ENCODE results near the gene SPOCK1. TPM values are rescaled to one million over a fixed set of nuclear protein-coding genes. Genes with fewer than 3 reads are reported as not detected.

SPOCK1 gene
- total RNA-seq, 1 donor from 2014 or later = 1.0 TPM

- DNase-seq = no peak
Observed at GRCh38 chr5:137216976-137217598, 282.0 kb downstream of the SPOCK1 start.

DNA sequence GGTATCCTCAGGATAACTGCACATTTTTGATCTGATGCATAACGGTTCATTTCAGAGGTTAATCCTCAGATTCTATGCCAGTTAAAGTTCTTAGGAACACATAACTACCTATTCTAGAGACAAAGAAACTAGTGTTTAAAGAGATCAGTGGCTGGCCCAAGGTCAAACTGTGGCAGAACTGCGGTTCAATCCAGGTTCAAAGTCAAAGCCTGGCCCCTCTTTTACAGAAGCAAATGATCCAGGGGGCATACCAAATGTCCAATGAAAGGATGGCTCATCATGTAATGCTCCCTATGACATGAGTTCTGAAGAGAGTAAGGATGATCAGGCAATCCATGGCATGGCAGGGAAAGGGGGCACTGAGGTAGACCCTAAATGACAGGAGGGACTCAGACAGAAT lies 283.3 kb downstream of the SPOCK1 start:
- DNase-seq = no peak

GRCh38 chr5:137215261-137215660 lies 283.9 kb downstream of the SPOCK1 start:
- no peak for DNase-seq

DNA sequence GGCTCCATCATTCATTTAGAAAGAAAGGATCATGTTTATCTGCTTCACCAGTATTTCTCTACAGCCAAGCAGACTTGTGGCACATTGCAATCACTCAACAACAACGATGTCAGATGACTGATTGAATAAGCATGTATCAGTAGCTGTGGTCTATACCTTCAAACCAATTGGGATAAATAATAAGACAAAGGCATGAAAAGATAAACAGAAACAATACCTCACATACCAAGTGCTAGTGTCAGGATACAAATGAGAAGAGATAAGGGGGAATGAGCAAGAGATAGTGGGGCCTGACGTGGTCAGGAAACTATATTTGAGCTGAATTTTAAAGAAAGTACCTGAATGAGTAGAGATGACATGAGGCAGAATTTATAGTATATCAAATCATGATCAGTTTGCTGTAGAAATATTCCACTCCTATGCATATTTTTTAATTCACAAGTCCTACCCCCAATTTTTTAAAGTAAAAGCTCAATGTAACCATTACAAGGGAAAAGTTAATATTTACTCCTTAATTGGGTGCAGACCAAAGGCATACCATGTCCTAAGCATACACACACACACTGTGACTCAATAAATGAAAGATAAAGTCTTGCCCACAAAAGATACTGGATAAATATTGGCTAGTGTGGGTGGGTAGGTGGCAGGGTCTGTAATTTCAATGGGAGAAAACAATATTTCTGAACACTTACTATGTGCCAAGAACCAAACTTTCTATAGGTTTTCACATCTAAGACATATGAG lies 284.5 kb downstream of the SPOCK1 start:
- DNase-seq = no peak

GRCh38 chr5:137212471-137212870 lies 286.7 kb downstream of the SPOCK1 start:
- no peak for DNase-seq

DNA sequence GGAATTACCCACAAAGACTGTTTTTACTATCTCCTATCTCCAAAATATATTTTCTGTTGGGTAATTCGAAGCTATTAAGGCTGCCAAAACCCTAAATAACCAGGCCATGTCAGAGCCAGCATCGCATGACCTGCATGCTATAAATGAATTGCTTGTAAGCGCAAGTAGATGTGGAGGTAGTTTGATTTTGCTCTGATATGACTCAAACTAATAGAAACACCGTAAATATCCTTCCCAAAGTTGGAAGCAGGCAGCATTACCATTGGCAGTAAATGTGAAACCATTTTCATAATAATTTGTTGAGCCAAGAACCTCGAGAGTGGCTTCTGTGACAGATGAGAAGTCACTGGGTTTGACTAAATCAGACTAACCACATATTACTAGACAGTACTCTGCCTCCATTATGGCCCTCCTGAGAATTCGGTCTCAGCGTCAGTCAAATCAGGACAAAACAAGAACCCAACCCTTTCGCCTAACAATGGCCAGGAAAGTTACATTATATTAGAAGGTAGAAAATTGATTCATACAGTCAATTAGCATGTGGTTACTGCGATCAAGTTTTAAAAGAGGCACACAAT lies 289.8 kb downstream of the SPOCK1 start:
- DNase-seq = peak; percentile 2

GRCh38 chr5:137207023-137207760 lies 291.9 kb downstream of the SPOCK1 start:
- DNase-seq = no peak

GRCh38 chr5:137206030-137206715 lies 293.0 kb downstream of the SPOCK1 start:
- DNase-seq = peak; percentile 11

DNA sequence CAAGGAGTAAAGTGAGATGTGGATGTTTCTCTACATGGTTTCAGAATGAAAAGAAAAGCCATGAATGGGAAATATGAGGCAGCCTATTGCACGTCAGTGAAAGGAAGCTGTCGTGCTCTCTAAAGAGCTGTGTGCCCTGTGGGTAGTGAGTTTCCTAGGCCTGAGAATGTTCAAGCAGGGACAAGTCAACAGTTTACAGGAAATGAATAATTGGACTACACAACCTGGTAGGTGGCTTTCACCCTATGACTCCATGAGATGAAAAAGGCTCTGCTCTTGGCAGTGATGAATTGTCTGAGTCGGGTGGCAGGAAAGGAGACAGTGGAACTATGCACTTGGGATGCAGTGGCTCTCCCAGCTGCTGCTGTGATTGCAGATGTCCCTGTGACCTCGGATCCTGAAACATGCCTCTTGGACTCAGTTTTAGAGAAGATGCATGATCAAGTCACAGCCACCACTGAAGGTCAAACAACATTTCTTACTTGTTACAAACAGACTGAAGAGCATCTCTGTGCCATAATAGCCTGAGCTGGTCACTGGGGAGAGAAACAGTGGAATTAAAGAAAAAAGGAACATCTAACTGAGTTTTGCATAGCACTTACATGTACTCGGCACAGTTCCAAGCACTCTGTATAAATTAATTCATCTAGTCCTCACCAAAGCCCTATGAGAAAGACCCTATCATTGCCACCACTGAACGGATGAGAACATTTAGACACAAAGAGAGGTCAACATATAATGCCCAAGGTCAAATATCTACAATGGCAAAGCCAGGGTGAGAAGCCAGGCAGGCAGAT lies 293.7 kb downstream of the SPOCK1 start:
- DNase-seq = peak; percentile 45

GRCh38 chr5:137203011-137203632 lies 296.0 kb downstream of the SPOCK1 start:
- DNase-seq = no peak

GRCh38 chr5:137201876-137202275 lies 297.2 kb downstream of the SPOCK1 start:
- DNase-seq = peak; percentile 5

DNA sequence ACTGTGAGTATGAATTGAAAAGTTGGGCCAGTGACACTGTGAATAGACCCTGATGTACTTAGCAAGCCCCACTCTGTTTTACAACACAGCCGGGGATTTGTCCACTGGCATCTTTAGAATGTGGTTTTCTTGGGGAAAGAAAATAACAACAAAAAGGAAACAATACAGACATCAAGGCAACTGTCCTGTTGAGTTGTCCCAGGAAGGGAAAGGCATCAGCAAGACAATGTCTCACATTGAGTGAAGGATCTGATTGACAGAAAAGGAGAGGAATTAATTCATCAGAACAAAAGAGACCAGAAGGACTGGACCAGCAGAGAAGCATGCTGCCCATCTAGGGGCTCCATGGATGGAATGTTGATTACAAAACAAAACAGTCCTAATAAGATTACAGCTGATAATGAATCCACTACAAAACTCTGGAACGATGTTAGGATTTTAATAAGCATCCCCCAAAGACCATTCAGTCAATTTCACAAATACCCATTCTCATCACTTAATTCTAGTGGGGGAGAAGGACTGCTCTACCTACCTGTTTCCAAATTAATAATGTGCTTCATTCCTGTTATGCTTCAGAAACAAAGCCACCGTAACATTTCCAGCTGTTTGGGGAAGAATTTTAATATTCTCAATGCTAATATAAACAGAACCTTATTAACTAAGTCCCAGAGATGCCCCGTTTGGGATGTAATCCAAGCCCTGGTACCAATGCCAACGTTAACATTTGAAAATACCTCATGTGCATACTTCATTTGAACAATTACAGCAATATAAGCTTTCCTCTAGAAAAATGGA lies 298.0 kb downstream of the SPOCK1 start:
- DNase-seq = no peak

DNA sequence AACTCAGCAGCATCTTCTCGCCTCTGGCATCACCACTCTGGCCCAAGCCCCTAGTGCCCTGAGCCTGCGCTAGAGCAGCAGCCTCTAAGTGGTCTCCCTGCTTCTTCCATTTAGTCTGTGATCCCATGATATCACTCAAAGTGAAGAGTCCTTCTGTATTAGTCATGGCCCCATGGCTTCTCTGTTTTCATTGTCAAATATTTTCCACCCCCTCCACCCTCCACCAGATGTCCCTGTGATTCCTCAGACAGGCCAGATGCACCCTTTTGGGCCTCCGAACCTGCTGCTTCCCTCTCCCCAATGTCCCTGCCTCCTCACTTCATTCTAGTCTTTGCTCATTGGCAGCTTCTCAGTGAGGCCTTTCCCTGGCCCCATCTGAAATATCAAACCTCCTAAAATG lies 299.2 kb downstream of the SPOCK1 start:
- DNase-seq = no peak

GRCh38 chr5:137199201-137199600 lies 299.9 kb downstream of the SPOCK1 start:
- DNase-seq = no peak

DNA sequence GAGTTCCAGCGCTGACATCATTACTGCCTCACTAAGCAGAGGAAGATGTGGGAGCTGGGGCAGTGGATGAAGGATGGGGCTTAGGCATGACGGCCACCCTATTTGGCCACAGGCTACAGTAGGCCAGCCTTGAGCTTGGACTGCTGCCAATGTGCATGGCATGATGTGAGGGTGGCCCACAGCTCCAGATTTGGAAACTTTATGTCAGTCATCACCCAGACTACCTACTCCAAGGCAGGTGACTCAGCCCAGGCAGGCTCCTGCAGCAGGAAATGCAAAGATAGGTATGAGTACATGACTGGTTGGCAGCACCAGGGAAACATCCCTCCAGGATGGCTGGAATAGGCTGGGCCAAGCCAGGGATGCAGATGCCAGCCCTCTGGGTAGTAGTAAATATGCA lies 303.6 kb downstream of the SPOCK1 start:
- no peak for DNase-seq

GRCh38 chr5:137194300-137194699 lies 304.8 kb downstream of the SPOCK1 start:
- no peak for DNase-seq

DNA sequence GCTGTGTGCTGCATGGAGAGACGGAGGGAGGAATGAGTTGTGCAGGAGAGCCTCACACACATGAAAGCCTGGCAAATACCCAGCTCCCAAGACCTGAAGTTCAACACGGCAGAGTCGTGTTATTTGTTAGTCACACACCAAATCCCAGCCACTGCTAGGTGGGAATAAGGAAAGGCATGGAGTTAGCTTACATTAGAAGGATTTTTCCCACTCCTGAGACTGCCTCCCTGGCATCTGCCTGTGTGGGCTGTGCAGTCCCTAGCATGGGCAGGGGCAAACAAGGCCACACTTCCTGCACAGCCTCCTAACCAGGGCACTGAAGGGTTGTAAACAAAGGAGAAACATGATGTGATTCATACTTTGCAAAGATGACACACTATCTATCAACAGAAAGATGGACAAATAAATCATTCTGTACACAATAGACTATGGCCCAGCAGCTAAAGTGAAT lies 306.8 kb downstream of the SPOCK1 start:
- peak; percentile 38 for DNase-seq

DNA sequence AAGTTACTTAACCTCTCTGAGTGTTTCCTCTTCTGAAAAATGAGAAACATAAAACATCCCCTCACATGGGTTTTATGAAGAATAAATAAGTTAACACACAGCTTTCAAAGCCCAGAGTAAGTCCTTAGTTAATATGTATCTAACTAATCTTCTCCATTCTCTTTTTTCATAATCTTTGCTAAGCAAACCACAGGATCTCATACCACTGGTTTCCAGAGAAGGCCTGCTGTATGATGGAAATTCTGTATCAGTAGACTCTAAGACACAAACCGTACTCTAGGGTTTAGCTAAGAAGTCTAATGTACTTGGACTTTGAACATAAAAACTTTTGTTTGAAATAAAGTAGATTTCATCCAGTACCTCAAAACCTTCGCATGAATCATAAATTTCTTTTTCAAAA lies 307.9 kb downstream of the SPOCK1 start:
- no peak for DNase-seq

- no peak for DNase-seq
Observed at GRCh38 chr5:137190441-137190840, 308.7 kb downstream of the SPOCK1 start.

- no peak for DNase-seq
Observed at GRCh38 chr5:137190031-137190430, 309.1 kb downstream of the SPOCK1 start.

Measured in dermis blood vessel endothelial cell (primary cell).